Stimulated activated CD4-positive, alpha-beta T cell treated with anti-CD3 and anti-CD28 coated beads, Interleukin-15, amount 100 ng/mL, for 24 hours (primary cell): ENCODE measurements around the gene PAQR8.
A peak's percentile ranks its signal among the peaks of the same experiment; 100 is the strongest.

Source experiments
- DNase-seq: peaks from one replicate; pipeline ENCODE4 v3.0.0-alpha.2; 2020

Gene PAQR8, protein sequence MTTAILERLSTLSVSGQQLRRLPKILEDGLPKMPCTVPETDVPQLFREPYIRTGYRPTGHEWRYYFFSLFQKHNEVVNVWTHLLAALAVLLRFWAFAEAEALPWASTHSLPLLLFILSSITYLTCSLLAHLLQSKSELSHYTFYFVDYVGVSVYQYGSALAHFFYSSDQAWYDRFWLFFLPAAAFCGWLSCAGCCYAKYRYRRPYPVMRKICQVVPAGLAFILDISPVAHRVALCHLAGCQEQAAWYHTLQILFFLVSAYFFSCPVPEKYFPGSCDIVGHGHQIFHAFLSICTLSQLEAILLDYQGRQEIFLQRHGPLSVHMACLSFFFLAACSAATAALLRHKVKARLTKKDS

DNA sequence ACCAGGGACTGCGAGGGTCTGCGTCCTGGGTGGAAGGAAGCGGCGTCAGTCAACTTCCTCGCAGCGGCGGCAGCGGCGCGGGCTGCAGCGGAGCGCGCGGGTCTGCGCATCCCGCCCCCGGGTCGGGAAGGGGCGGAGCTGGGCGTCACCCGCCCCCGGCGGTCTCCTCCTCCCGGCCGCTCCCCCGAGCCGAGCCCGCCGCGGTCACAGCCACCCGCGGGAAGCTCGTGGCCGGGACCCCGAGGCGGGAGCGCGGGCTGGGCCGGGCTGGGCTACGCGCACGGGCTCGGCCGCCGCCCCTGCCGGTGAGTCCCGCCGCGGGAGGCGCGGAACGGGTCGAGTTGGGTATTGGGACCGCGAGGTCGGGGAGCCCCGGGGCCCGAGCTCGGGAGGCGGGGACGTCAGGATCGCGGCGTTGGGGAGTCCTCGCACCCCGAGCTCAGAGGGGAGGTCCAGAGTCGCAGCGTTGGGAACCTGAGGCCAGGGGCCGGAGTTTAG lies at the start of gene PAQR8:
TSS of gene PAQR8 (plus strand) at position 207 of the 498 bp plus-strand sequence. CDS start 41,063 bp downstream, outside the sequence.
- peak; percentile 88 for DNase-seq

DNA sequence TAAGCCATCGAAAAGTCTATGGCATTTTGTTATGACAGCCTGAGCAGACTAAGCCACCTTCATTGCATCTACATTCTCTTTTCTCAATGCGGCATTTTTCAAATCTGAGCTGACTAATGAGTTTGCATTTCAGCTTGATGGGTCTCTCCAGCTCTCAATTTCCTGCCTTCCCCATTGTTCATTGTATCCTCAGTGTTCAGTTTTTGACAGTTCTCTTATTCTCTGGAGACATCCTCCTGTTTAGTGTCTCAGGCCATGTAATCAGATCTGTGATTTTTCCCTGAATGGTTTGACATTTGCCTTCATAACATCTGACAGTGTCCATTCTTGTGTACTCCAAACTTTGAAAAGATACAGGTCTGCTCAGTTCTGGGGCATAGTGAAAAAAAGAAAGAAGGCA lies 49.5 kb upstream of the PAQR8 start:
- no peak for DNase-seq

DNA sequence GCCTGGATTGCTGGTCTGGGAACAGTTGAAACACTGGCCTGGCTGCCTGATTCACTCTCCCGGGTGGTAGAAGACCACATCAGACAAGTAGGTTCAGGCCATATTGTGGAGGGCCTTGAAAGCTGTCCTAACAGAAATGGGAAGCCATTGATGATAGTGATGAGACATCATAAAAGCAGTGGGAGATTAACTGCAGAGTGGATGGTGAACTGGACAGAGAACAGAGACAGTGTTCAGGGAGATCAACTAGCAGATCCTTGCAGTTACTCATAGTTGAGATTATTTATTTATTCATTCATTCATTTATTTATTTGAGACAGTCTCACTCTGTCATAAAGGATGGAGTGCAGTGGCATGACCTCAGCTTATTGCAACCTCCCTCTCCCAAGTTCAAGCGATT lies 47.2 kb upstream of the PAQR8 start:
- DNase-seq = no peak

DNA sequence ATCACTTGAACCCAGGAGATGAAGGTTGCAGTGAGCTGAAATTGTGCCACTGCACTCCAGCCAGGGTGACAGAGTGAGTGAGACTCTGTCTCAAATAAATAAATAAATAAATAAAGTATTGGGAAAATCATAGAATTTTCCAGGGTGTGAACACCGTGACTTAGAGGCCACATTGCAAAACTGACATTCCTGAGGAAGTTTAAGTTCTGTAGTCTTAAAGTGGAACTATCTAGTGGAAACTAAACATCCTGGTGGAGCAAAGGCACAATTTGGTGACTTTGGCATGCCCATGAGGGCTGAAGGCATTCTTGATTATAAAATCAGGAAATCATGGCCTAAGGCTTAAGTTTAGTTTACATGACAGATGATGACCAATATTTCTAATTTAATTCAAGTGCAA lies 44.7 kb upstream of the PAQR8 start:
- no peak for DNase-seq

DNA sequence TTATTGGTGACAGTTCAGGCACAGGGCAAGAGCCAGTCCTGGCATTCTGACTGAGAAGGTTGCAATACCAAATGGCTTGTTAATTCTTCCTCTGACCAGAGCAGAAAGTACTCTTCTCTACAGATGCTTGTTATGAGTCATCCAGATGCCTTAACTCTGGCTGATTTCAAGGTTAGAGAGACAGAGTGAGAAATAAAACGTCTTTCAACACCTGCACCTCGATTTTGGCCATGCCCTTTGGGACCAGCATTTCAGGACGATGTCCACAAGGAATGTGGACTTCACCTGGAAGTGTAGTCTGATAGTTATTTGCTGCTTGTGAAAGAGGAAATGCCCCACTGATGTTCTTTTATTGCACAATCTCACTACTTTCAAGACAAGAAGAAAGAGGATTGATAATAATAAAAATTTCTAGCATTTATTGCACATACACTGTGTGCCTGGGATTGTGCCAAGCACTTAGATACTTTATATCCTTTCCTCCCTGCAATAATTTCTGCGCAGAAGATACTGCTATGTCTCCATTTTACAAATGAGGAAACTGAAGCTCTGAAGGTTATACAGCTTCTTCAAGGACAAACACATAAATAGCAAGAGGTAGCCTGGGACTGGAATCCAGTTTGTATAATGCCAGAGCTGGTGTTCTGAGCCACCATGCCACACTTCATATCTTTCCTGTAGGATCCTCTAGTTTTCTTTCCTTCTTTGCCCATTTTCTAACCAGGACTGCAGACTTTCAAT lies 43.9 kb upstream of the PAQR8 start:
- DNase-seq = no peak

DNA sequence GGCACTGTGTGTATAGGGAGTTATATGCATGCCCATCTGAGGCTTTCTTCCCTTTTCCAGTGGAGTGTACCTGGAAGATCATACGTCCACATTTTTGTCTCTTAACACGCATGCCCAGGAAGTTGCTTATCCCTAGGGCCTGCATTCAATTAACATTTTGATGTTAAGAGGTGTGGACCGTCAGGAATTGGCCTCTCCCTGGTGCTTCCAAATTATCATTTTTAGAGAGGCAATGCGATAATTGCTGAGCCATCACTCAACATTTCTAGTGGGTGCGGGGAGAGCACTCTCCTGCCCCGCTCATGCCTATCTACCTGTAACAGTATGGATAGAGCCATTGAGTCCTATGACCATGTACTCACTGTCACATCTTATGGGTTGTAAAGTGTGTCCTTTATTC lies 37.8 kb upstream of the PAQR8 start:
- no peak for DNase-seq

DNA sequence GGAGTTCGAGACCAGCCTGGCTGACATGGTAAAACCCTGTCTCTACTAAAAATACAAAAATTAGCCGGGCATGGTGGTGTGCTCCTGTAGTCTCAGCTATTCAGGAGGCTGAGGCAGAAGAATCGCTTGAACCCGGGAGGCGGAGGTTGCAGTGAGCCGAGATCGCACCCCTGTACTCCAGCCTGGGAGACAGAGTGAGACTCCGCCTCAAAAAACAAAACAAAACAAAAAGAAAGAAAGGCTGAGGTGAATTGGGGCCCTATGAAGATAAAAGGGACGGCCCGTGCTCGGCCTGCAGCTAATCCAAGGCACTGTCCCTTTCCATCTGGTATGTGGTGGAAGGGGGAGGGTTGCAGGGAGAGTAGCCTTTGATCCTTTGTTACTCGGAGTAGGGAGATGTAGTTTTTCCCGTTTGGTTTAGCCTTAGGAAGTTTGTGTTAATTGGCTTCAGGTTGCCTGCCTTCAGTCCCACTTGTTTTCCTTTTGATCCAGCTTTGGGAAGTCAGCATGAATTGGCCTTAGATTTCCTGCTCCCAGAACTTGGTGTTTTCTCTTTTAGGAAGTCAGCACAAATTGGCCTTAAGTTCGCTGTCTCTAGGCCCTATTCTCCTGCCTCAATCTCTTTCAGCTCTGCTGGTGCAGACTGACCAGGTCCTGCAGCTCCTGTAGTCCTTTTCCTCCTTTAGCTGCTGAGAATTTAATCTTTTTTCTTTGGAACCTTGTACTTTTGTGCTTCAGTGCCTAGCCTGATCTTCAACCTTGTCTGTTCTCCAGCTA lies 36.1 kb upstream of the PAQR8 start:
- DNase-seq = no peak

DNA sequence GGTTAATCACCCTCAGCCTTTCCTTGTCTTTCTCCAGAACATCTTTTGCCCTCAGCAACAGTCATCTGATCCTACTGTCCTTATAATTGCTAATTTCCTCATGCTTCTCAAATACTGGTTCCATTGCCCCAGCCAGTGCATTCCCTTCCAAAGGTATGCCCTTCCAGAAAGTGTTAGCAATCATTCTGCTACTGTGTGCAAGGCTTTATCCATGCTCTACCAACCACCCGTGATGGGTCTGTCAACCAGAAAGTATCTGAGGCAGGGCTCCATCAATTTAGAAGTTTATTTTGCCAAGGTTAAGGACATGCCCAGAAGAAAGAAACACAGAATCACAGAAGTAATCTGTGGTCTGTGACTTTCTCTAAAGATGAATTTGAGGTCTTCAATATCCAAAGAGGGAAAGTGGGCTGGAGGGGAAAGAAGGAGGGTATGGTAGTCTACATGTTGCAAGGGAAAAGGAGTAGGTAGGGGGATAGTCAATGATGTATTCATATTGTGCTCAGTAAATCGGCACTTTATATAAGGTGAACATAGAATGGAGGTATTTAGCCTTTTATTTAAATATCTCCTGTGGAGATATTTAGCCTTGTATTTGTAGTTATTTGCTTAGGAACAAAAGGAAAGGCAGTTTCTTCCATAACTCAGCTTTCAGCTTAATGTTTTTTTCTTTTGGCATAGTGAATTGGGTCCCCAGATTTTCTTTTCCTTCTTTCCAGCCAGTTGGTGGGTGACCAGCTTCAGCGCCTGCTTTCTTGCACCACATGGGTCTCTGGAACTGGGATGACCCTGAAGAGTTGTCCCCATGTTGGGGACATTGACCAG lies 35.2 kb upstream of the PAQR8 start:
- no peak for DNase-seq

DNA sequence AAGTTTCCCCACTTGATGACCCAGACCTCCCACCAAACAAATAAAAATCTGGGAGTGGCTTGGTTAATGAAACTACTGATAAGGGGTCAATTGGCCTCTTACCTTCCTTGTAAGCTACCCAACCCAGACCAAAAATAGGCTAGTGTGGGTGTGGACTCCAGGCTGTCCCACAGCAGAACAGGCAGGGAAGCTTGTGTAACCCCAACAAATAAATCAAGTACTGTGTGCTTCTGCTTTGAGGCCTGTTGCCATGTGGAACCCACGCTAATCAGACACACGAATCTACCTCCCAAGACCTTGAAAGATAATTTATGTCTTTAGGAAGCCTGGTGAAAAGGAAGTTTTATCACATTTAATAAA lies 33.7 kb upstream of the PAQR8 start:
- no peak for DNase-seq

DNA sequence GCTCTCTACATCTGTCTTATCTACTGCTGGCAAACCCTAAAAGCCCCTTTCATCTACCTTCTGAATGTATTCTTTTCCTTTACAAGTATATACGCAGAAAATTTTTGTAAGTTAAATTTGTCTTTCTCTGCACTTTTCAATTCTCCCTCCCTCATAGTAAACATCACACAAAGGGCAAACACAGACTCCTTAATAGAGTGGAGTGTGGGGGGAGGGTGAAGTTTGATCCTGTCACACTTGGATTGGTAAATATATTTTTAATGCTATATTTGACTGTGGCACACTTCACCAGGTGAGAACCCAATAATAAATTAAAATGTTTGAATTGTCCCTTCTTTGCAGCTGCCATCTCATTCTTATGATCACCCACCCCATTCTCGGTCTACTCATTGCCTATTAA lies 33.2 kb upstream of the PAQR8 start:
- no peak for DNase-seq

DNA sequence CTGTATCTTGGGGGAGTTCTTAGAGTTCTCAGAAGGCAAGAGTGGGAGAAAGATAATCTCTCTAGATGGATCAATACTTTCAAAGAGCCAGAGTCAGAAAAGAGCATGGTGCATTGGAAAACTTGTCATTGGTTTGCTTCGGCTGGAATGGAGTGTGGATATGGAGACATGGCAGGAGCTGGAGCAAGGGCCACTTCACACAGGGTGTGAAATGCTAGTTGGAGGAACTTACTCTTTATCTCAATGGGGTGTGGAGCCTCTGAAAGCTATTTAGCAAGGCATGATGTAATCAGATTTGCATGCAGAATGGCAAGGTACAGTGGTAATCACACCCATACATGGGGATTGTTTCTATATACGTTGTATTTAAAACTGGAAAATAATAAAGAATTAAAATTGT lies 31.5 kb upstream of the PAQR8 start:
- DNase-seq = no peak

DNA sequence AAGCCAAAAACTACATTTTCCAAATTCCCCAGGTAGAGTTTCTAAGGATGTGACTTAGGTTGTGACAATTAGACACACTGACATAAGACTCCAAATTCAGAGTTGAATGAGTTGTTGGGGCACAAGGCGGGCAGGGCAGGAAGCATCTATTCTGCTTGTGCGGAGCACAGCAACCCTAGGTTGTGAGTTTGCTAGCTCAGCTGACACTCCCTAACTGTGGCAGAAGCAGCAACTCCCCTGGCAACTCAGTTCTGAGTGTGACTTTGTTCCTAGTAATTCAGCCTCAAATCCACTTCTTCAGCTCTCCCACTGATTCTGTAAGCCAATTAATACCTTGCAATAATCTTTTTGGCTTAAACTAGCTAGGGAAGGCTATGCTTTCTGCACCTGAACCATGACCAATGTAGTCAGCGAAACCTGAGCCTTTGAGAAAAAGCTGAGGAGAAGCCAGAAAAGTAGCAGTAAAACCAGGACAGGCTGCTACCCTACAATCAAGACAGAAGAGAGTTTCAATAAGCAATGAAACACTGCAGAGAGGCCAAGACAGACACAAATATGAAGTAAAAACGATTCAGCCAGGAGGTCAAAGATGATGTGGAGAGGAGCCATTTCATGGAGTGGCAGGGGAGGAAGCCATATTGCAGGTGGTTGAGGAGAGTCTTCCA lies 30.0 kb upstream of the PAQR8 start:
- DNase-seq = no peak

DNA sequence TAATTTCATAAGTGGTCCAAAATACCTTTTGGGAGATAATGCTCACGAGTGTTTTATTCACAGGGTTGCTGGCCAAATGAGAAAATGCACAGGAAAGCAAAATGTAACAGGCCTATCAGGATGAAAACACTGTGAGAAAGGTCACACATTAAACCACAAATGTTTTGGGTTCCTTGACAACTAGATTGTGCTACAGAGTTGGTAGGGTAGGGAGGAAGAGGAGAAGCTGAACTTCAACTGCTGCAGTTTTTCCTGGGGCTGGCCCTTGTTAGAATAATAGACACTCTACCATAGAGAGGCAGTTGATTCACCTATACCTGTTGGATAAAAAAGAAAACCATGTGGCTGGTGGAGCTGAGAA lies 28.1 kb upstream of the PAQR8 start:
- DNase-seq = no peak

DNA sequence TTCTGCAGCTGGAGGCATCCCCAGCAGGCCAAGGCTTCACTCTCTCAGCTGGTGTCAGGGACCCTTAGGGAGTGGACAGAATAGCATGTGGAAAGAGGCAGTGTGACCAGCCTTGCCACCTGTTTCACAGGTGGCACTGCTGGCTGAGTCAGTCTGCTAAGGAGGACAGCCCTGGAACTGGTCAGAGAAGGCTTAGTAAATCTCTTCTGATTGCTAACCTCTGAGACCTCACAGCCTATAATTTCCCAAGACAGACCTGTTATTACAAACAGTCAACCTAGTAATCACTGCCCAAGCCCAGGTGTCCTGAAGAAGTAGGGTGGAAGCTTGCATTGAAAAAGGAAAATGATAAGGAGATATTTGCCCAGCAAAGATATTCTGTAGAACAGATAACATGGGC lies 26.4 kb upstream of the PAQR8 start:
- DNase-seq = no peak

DNA sequence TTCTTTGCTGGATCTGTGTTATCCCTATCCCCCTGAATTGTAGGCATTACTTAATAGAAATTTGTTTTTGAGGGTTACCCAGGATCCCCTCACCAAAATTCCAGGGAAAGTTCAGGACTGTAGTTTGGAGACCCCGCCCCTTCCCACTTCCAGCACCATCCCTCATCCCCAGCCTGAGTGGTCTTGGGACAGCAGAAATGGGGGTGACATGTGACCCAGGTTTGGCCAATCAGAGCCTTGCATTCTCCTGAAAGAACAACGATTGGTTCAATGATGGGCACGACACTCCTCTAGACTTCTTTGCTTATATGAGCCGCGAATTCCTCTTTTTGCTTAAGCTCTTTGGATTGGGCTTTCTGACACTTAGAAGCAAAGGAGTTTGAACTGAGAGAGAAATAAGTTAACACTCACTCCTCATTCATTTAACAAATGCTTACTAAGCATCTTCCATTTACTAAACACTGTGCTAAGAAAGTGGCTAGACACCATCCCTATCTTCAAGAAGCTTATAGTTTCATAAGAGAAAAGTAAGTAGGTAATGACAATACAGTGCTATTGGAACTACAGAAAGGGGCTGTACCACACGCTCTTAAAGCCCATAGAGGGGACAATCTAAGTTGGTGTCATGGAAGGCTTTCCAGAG lies 24.9 kb upstream of the PAQR8 start:
- DNase-seq = no peak

DNA sequence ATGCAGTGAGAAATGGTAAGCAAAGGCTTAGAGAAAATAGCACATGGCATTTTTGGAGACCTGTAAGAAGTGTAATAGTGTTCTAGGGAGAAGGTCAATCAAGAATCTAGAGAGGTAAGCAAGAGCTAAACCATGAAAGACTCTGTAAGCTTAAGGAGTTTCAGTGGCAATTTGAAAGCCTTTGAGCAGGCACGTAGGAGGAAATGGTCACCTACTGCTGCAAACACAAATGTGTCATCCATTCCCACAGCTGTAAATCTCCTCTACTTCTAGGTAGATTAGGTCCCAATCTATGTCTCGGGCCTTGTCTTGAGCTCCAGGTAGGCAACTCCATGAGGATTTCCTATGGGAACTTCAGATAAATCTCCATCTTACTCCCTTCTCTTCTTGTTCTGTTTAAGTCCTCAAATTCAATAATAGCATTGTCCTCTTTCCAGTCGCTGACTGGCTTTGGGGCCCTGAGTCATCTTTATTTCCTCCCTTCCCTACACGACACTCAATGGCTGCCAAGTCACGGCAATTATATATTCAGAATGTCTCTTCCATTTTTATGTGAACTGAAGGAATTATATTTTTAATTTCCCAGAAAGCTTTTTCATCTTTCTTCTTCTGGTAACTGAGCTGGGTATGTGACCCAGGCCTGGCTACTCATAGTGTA lies 24.2 kb upstream of the PAQR8 start:
- no peak for DNase-seq

DNA sequence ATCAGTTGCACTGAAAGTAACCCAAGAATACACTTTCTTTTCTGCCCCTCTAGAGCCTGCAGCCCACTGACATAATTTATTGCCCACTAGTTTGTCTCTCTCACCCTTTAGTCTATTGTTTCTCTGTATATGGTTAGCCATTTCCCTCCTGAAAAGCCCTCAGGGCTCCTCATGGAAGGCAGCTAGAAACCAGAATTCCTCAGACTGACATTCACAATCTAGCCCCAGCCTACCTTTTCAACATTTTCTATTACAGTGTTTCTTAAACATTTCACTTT lies 21.4 kb upstream of the PAQR8 start:
- no peak for DNase-seq

DNA sequence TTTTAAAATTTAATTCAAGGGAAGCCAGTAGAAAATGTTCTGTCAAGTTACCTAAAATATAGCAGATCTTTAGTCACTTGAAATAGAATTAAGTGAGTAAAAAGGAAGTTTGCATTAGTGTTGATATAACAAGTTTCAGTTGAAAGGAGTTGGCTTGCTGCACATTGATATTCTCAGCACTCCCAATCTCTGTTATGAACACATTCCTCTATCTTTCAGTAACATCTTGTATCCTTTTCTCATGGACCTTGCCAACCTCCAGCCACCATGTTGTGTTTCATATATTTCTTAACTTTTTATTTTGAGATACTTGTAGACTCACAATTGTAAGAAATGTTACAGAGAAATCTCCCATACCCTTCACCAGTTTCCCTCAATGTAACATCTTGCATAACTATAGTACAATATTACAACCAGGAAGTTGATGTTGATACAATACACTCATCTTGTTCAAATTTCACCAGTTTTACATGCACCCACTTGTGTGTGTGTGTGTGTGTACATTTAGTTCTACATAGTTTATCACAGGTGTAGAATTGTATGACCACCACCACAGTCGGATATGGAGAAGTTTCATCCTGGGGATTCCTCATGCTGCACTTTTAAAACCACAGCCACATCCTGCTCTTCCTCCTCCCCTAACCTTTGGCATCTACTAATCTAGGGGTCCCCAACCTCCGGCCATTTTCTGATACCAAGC lies 20.2 kb upstream of the PAQR8 start:
- no peak for DNase-seq

DNA sequence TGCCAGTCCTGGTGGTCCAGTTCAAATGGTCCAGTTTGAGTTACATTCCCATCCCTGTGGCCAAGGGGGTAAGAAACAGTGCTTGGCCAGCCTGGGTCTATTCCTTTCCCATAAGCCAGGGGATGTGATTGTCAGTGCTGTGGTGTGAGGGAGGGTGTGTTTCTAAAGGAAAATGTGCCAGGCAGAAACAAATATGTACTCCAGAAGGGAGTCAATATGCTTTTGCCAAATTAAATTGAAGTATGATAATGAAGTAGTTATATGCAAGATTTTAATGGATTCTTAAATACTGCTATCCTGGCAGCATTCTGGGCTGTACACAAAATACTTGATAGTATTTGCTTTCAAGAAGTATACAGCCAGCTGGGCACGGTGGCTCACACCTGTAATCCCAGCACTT lies 16.6 kb upstream of the PAQR8 start:
- DNase-seq = no peak

DNA sequence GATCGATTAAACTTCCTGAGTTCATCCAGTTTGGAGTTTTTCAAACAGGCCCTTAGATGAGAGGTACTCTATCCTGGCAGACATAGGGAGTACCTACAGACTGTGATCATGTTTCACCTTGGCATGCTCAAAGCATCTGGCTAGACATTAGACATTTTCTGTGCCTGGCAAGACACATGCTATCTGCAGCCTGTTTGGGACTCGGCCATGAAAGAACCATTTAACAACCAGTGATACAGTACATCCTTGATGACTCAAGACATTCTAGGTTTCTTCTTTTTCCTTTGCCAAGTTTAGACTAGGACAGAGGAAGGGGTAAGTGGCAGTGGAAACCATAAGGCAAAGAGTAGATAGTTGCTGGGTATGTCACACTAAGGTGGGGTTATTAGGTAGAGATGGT lies 15.4 kb upstream of the PAQR8 start:
- DNase-seq = no peak

DNA sequence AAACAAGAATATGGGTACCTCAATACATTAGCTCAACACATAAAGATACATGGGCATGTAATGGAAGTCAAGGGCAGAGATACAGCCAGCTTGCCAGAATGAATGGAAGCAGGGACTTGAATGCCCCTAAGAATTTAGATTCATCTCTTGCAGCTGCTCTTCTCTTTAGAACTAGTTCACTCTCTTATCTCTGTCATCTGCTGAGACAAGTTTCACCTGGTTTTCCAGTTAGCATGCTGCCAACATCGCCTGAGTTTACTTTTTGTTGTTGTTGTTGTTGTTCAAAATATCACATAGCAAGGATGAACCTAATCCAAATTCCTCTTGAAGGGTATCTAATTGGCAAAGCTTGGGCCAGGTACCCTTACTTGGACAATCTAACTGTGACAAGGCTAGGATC lies 14.1 kb upstream of the PAQR8 start:
- DNase-seq = no peak
